Measurements from ENCODE around the gene SKI.

- TF ChIP-seq CTCF (IDR thresholded peaks at IDR 0.05; ENCODE audit: borderline replicate concordance, extremely low read depth, low read length, poor library complexity, severe bottlenecking) (no peak), EZH2 (IDR thresholded peaks at IDR 0.05; ENCODE audit: borderline replicate concordance, low read depth, low read length, severe bottlenecking) (no peak)
These were observed 77.0 kb downstream of the SKI start for GRCh38 chr1:2304921-2305681.
